ENCODE measurements around the gene KCMF1.

- TF ChIP-seq POLR2AphosphoS5 (IDR thresholded peaks at IDR 0.05) (no peak), CTCF (IDR thresholded peaks at IDR 0.05) (no peak), EP300 (IDR thresholded peaks at IDR 0.05) (no peak)
Observed at GRCh38 chr2:85078536-85078935, 107.6 kb downstream of the KCMF1 start.

Data from sigmoid colon (tissue), 4 donors.